ENCODE results near the gene KRT6A. TPM values are rescaled to one million over a fixed set of nuclear protein-coding genes. Genes with fewer than 3 reads are reported as not detected.
"Not testable (repeated sequence)": the region's sequence is repeated elsewhere in the genome, so short reads cannot be mapped to it uniquely, and the experiment has no call there.

KRT6A gene
- total and polyA plus RNA-seq, 2 of the 13 experiments (the other 11 are each of a cell fraction or from before 2014, with no cell fraction given): 0.13 TPM; not detected in 1

DNA sequence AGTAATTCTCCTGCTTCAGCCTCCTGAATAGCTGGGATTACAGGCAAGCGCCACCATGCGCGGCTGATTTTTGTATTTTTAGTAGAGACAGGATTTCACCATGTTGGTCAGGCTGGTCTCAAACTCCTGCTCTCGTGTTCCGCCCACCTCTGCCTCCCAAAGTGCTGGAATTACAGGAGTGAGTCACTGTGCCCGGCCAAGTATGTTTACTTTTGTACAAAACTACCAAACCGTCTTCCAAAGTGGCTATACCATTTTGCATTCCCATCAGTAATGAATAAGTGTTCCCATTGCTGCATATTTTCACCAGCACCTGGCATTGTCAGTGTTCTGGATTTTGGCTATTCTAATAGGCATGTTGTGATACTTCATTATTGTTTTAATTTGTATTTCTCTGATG, 8.4 kb upstream of the KRT6A start:
- no TSS peak for BruUV-seq (replicated peaks)
- FAIRE-seq: no peak
- Histone ChIP-seq H3K4me1 (ENCODE audit: insufficient read depth, low read length) (no peaks in the 10 kb centered on the region), H3K4me3 (replicated peaks in 1 of 3; ENCODE audit: insufficient read depth in 1 of 3, low read depth in 2 of 3, low read length in 3 of 3) (no peak overlapping the region), H3K9me3 (ENCODE audit: low read length) (no peaks in the 10 kb centered on the region), H2AFZ (ENCODE audit: low read length) (no peak overlapping the region), H3K27me3 (ENCODE audit: control insufficient read depth in 1 of 2, insufficient read depth in 2 of 2, low read length in 2 of 2) (peaks cover 0 to 3% of the 10 kb centered on the region in 2 experiments; a peak in 1 of 5 replicates), H3K9ac (ENCODE audit: insufficient read depth, low read depth, low read length) (no peak overlapping the region), H3K27ac (ENCODE audit: extremely low read length, insufficient read depth, low read length) (no peak overlapping the region), H4K20me1 (ENCODE audit: insufficient read depth, low read length) (no peaks in the 10 kb centered on the region), H3K79me2 (ENCODE audit: insufficient read depth, low read length) (no peaks in the 10 kb centered on the region), H3K4me2 (ENCODE audit: low read depth, low read length) (no peak overlapping the region), H3K36me3 (replicated peaks in 1 of 2; ENCODE audit: control insufficient read depth in 1 of 2, insufficient read depth in 2 of 2, low read length in 2 of 2) (no peaks in the 10 kb centered on the region)
- intact Hi-C loops (cut with micrococcal nuclease; ENCODE audit: unreplicated experiment): no loop called here
- ChIA-PET CTCF (ENCODE audit: low intra/inter-chr PET ratio, low total read pairs) (no interaction called here), POLR2A (no interaction called here)
- DNase-seq (ENCODE audit: low spot score): no peak
- ATAC-seq: no peak
- in situ Hi-C loops (cut with HindIII; ENCODE audit: extremely low pct_ligation_motif_present, low pct_unique_long_range_greater_than_20kb): no loop called here
- whole genome bisulfite sequencing (ENCODE audit: low lambda C conversion rate): 50% methylated on average over 7 of the region's 7 CpGs
- no peak for TF ChIP-seq ZSCAN12 (CRISPR knock-in tag; IDR thresholded peaks at IDR 0.05)
- no peak for TF ChIP-seq ZNF33A (CRISPR knock-in tag; IDR thresholded peaks at IDR 0.05; ENCODE audit: borderline replicate concordance)
- TF ChIP-seq ONECUT2 (CRISPR knock-in tag; IDR thresholded peaks at IDR 0.05): no peak
- TF ChIP-seq CREB1 (IDR thresholded peaks at IDR 0.05): no peak
- TF ChIP-seq CREB1 (CRISPR knock-in tag; IDR thresholded peaks at IDR 0.05): no peak
- no peak for TF ChIP-seq ZNF101 (CRISPR knock-in tag; IDR thresholded peaks at IDR 0.05; ENCODE audit: borderline replicate concordance, low read depth)
- TF ChIP-seq ZNF75D (CRISPR knock-in tag; IDR thresholded peaks at IDR 0.05; ENCODE audit: borderline replicate concordance): no peak
- no peak for TF ChIP-seq KDM2A (CRISPR knock-in tag; IDR thresholded peaks at IDR 0.05; ENCODE audit: borderline replicate concordance, low read depth)
- no peak for TF ChIP-seq GATAD1 (CRISPR knock-in tag; IDR thresholded peaks at IDR 0.05)

DNA sequence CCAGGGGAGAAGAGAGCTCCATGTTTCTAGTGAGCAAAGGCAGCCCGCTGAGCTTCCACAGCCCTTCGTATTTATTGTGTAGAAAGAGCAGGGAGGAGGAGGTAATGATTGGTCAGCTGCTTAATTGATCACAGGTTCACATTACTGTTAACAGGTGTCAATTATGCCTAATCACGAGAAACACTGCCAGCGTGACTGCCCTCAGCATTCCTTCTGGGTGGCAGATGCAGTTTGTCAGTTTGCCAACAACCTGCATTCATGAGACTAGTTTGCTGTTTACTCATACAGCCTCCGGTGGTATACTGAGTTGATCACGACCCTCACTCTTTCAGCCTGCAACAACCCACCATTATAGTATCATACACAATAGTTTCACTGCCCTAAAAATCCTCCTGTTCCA, 7.5 kb upstream of the KRT6A start:
- CTCF ChIA-PET (ENCODE audit: low intra/inter-chr PET ratio, low total read pairs); H3K4me2 ChIP-seq (ENCODE audit: low read depth, low read length); H3K36me3 ChIP-seq (replicated peaks in 1 of 2; ENCODE audit: control insufficient read depth in 1 of 2, insufficient read depth in 2 of 2, low read length in 2 of 2); H2AFZ ChIP-seq (ENCODE audit: low read length); BruUV-seq (replicated peaks); DNase-seq (ENCODE audit: low spot score); H3K4me1 ChIP-seq (ENCODE audit: insufficient read depth, low read length); H3K27me3 ChIP-seq (ENCODE audit: control insufficient read depth in 1 of 2, insufficient read depth in 2 of 2, low read length in 2 of 2); H3K27ac ChIP-seq (ENCODE audit: extremely low read length, insufficient read depth, low read length); H3K9me3 ChIP-seq (ENCODE audit: low read length); FAIRE-seq; H4K20me1 ChIP-seq (ENCODE audit: insufficient read depth, low read length); ATAC-seq; H3K9ac ChIP-seq (ENCODE audit: insufficient read depth, low read depth, low read length); POLR2A ChIA-PET; intact Hi-C loops (cut with micrococcal nuclease; ENCODE audit: unreplicated experiment); H3K4me3 ChIP-seq (replicated peaks in 1 of 3; ENCODE audit: insufficient read depth in 1 of 3, low read depth in 2 of 3, low read length in 3 of 3); in situ Hi-C loops (cut with HindIII; ENCODE audit: extremely low pct_ligation_motif_present, low pct_unique_long_range_greater_than_20kb); H3K79me2 ChIP-seq (ENCODE audit: insufficient read depth, low read length): not testable (repeated sequence)
- 2% methylated on average over 6 of the region's 6 CpGs for WGBS (ENCODE audit: low lambda C conversion rate)
